Measurements from ENCODE around the gene MED22. TPM values are rescaled to one million over a fixed set of nuclear protein-coding genes. Genes with fewer than 3 reads are reported as not detected.

MED22 gene
- total RNA-seq, 1 donor from 2014 or later: 35.7 TPM

GRCh38 chr9:133354766-133355165 lies 6.8 kb upstream of the MED22 start:
- H3K27ac Mint-ChIP-seq (ENCODE audit: unreplicated experiment): peak overlapping the region; percentile 85
- peak overlapping the region; percentile 85 for H3K4me3 Mint-ChIP-seq (ENCODE audit: unreplicated experiment)
- no peak for TF ChIP-seq CTCF (IDR thresholded peaks at IDR 0.05; ENCODE audit: partially characterized antibody, unreplicated experiment)
- peaks cover 4% of the 10 kb centered on the region for H3K27me3 Mint-ChIP-seq (ENCODE audit: unreplicated experiment)
- no peak for DNase-seq
- peaks cover 4% of the 10 kb centered on the region for H3K36me3 Mint-ChIP-seq (ENCODE audit: unreplicated experiment)
- peaks cover 18% of the 10 kb centered on the region for H3K4me1 Mint-ChIP-seq (ENCODE audit: low read depth, unreplicated experiment)
- peaks cover 5% of the 10 kb centered on the region for H3K9me3 Mint-ChIP-seq (ENCODE audit: unreplicated experiment)

GRCh38 chr9:133353548-133353947 lies 5.6 kb upstream of the MED22 start:
- Mint-ChIP-seq H3K4me3 (ENCODE audit: unreplicated experiment) (no peak overlapping the region), H3K27me3 (ENCODE audit: unreplicated experiment) (peaks cover 7% of the 10 kb centered on the region), H3K27ac (ENCODE audit: unreplicated experiment) (peak overlapping the region; percentile 78), H3K36me3 (ENCODE audit: unreplicated experiment) (peaks cover 16% of the 10 kb centered on the region), H3K9me3 (ENCODE audit: unreplicated experiment) (peaks cover 12% of the 10 kb centered on the region), H3K4me1 (ENCODE audit: low read depth, unreplicated experiment) (peaks cover 22% of the 10 kb centered on the region)
- TF ChIP-seq CTCF (IDR thresholded peaks at IDR 0.05; ENCODE audit: partially characterized antibody, unreplicated experiment): no peak
- no peak for DNase-seq

- Mint-ChIP-seq H3K36me3 (ENCODE audit: unreplicated experiment) (peaks cover 17% of the 10 kb centered on the region), H3K9me3 (ENCODE audit: unreplicated experiment) (peaks cover 17% of the 10 kb centered on the region), H3K4me1 (ENCODE audit: low read depth, unreplicated experiment) (peaks cover 22% of the 10 kb centered on the region), H3K27me3 (ENCODE audit: unreplicated experiment) (peaks cover 6% of the 10 kb centered on the region), H3K27ac (ENCODE audit: unreplicated experiment) (peak overlapping the region; percentile 55), H3K4me3 (ENCODE audit: unreplicated experiment) (peak overlapping the region; percentile 9)
- DNase-seq: no peak
- TF ChIP-seq CTCF (IDR thresholded peaks at IDR 0.05; ENCODE audit: partially characterized antibody, unreplicated experiment): no peak
Measured at GRCh38 chr9:133352635-133353340, 4.9 kb upstream of the MED22 start.

GRCh38 chr9:133351908-133352634 lies 4.1 kb upstream of the MED22 start:
- H3K4me3 Mint-ChIP-seq (ENCODE audit: unreplicated experiment): no peak overlapping the region
- H3K4me1 Mint-ChIP-seq (ENCODE audit: low read depth, unreplicated experiment): peaks cover 19% of the 10 kb centered on the region
- H3K27ac Mint-ChIP-seq (ENCODE audit: unreplicated experiment): no peak overlapping the region
- H3K9me3 Mint-ChIP-seq (ENCODE audit: unreplicated experiment): peaks cover 17% of the 10 kb centered on the region
- TF ChIP-seq CTCF (IDR thresholded peaks at IDR 0.05; ENCODE audit: partially characterized antibody, unreplicated experiment): peak; percentile 37
- peaks cover 17% of the 10 kb centered on the region for H3K36me3 Mint-ChIP-seq (ENCODE audit: unreplicated experiment)
- peaks cover 6% of the 10 kb centered on the region for H3K27me3 Mint-ChIP-seq (ENCODE audit: unreplicated experiment)
- peak; percentile 48 for DNase-seq

GRCh38 chr9:133351526-133351907 lies 3.6 kb upstream of the MED22 start:
- peaks cover 17% of the 10 kb centered on the region for H3K36me3 Mint-ChIP-seq (ENCODE audit: unreplicated experiment)
- H3K27ac Mint-ChIP-seq (ENCODE audit: unreplicated experiment): no peak overlapping the region
- no peak for DNase-seq

More at GRCh38 chr9:133351526-133351907, 3.6 kb upstream of the MED22 start:
- H3K4me1 Mint-ChIP-seq (ENCODE audit: low read depth, unreplicated experiment): peaks cover 24% of the 10 kb centered on the region
- H3K4me3 Mint-ChIP-seq (ENCODE audit: unreplicated experiment): no peak overlapping the region
- H3K9me3 Mint-ChIP-seq (ENCODE audit: unreplicated experiment): peaks cover 17% of the 10 kb centered on the region
- TF ChIP-seq CTCF (IDR thresholded peaks at IDR 0.05; ENCODE audit: partially characterized antibody, unreplicated experiment): no peak
- peaks cover 10% of the 10 kb centered on the region for H3K27me3 Mint-ChIP-seq (ENCODE audit: unreplicated experiment)
